ENCODE data around the gene SHOC2. TPM values are rescaled to one million over a fixed set of nuclear protein-coding genes. Genes with fewer than 3 reads are reported as not detected.
A peak's percentile ranks its signal among the peaks of the same experiment; 100 is the strongest.
"Not testable (repeated sequence)": the region's sequence is repeated elsewhere in the genome, so short reads cannot be mapped to it uniquely, and the experiment has no call there.

SHOC2 gene
- total RNA-seq, 1 donor from 2014 or later, result 45.9 TPM

DNA sequence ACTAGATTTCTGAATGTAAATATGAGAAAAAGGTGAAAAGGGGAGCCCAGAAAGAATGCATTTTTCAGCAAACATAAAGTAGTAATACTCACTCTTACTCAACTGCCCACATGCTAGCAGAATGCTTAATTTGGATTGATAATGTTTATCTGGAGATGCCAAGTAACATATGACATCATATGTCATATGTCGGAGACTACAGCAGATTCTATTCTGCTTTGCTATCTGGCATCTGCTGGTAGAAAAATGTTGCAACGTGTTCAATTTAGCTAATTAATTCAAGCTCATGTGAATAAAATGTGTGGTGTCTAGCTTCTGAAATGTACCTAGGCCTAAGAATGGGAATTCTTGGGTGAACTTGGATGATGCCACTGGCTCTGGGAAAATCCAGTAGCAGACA lies 5.0 kb upstream of the SHOC2 start:
- Mint-ChIP-seq H3K27ac (no peak overlapping the region), H3K27me3 (no peaks in the 10 kb centered on the region), H3K4me3 (ENCODE audit: low read depth) (no peak overlapping the region), H3K9me3 (ENCODE audit: low read depth) (no peaks in the 10 kb centered on the region), H3K4me1 (ENCODE audit: low read depth) (peaks cover 8% of the 10 kb centered on the region), H3K36me3 (ENCODE audit: insufficient read depth) (peaks cover 1% of the 10 kb centered on the region)
- no peak for DNase-seq (ENCODE audit: low spot score, unreplicated experiment)
- TF ChIP-seq, protein P1, sequence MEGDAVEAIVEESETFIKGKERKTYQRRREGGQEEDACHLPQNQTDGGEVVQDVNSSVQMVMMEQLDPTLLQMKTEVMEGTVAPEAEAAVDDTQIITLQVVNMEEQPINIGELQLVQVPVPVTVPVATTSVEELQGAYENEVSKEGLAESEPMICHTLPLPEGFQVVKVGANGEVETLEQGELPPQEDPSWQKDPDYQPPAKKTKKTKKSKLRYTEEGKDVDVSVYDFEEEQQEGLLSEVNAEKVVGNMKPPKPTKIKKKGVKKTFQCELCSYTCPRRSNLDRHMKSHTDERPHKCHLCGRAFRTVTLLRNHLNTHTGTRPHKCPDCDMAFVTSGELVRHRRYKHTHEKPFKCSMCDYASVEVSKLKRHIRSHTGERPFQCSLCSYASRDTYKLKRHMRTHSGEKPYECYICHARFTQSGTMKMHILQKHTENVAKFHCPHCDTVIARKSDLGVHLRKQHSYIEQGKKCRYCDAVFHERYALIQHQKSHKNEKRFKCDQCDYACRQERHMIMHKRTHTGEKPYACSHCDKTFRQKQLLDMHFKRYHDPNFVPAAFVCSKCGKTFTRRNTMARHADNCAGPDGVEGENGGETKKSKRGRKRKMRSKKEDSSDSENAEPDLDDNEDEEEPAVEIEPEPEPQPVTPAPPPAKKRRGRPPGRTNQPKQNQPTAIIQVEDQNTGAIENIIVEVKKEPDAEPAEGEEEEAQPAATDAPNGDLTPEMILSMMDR (IDR thresholded peaks at IDR 0.05; ENCODE audit: unreplicated experiment), result no peak

DNA sequence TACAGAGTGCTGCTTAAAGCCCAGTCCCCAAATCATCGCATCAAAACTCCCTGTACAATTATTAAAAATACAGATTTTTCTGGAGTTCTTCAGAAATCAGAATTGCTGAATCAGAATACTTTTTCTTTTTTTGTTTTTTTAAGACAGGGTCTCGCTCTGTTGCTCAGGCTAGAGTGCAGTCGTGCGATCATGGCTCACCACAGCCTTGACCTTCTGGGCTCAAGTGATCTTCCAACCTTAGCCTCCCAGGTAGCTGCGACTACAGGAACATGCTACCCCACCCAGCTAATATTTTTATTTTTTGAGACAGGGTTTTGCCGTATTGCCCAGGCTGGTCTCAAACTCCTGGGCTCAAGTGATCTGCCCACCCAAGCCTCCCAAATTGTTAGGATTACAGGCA lies 4.4 kb upstream of the SHOC2 start:
- H3K27me3 Mint-ChIP-seq, result no peaks in the 10 kb centered on the region
- TF ChIP-seq, protein P1 (IDR thresholded peaks at IDR 0.05; ENCODE audit: unreplicated experiment), result no peak
- no peak overlapping the region for H3K27ac Mint-ChIP-seq
- no peak overlapping the region for H3K4me3 Mint-ChIP-seq (ENCODE audit: low read depth)
- H3K9me3 Mint-ChIP-seq (ENCODE audit: low read depth), result no peaks in the 10 kb centered on the region
- H3K4me1 Mint-ChIP-seq (ENCODE audit: low read depth), result peaks cover 8% of the 10 kb centered on the region
- DNase-seq (ENCODE audit: low spot score, unreplicated experiment), result no peak
- H3K36me3 Mint-ChIP-seq (ENCODE audit: insufficient read depth), result peaks cover 1% of the 10 kb centered on the region

DNA sequence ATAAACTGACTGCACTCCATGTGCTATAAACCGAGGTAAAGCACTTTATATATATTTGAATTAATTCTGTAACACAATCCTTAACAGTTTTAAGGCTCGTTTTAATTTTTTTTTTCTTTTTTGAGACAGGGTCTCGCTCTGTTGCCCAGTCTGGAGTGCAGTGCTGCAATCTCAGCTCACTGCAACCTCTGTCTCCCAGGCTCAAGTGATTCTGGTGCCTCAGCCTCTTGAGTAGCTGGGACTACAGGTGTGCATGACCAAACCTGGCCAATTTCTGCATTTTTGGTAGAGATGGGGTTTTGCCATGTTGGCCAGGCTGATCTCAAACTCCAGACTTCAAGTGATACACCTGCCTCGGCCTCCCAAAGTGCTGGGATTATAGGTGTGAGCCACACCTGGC lies 3.8 kb upstream of the SHOC2 start:
- DNase-seq (ENCODE audit: low spot score, unreplicated experiment); H3K27ac Mint-ChIP-seq; H3K9me3 Mint-ChIP-seq (ENCODE audit: low read depth); H3K36me3 Mint-ChIP-seq (ENCODE audit: insufficient read depth); H3K27me3 Mint-ChIP-seq; H3K4me3 Mint-ChIP-seq (ENCODE audit: low read depth); H3K4me1 Mint-ChIP-seq (ENCODE audit: low read depth): not testable (repeated sequence)

DNA sequence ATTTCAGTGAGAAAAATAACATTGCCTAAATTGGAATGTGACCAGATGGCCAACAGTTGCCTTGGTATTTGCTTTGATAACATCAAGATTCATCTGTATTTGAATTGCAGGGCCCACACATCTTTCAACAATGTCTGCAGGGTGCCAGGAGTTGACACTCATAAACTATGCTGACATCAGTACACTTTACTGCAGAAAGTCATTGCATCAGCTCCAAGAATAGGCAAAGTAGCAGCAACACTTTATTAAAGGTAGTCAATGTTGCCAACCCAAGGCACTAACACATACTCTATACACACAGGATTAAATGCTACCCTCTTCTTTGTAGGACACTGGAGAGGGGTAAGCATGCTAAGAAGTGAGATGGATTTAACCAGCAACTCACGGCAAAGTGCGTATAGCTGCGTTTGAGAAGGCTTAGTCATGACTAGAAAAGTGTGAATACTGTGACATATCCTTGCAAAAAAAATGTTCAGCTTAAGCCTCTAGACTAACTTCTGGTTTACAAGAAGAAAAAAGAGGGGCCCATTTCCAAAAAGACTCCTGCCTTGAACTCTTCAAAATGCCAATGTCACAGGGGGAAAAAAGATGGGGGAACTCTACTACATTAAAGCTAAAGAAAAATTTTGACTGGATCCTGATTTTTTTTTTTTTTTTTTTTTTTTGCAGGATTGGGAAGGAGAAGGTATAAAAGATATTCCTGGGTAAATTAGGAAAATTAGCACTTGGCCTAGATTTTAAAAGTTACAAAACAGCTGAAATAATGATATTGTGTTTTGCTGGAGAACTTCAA lies 2.7 kb upstream of the SHOC2 start:
- no peak for DNase-seq (ENCODE audit: low spot score, unreplicated experiment)
- H3K27me3 Mint-ChIP-seq, result no peaks in the 10 kb centered on the region
- H3K36me3 Mint-ChIP-seq (ENCODE audit: insufficient read depth), result peaks cover 1% of the 10 kb centered on the region
- TF ChIP-seq, protein P1 (IDR thresholded peaks at IDR 0.05; ENCODE audit: unreplicated experiment), result no peak
- H3K27ac Mint-ChIP-seq, result no peak overlapping the region
- no peaks in the 10 kb centered on the region for H3K9me3 Mint-ChIP-seq (ENCODE audit: low read depth)
- H3K4me1 Mint-ChIP-seq (ENCODE audit: low read depth), result peaks cover 12% of the 10 kb centered on the region
- H3K4me3 Mint-ChIP-seq (ENCODE audit: low read depth), result peak overlapping the region; percentile 52

DNA sequence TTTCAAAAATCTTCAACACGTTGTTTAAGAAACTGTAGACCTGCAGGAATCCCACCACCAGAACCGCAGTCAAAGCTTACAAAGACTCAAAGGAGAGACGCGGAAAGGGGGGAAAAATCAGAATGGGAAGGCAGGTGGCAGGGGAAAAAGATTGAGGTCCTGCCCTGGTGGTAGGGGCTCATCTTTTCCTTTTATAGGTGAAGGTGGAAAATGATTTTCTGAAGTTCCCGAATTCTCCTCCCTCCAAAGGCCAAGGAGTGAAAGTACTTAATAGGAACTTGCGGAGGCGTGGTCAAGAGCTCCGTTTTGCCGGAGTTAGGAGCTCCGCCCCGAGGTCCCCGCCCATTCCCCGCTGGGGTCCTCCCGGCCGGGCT lies 1.1 kb upstream of the SHOC2 start:
- H3K4me3 Mint-ChIP-seq (ENCODE audit: low read depth), result peak overlapping the region; percentile 84
- peak; percentile 91 for DNase-seq (ENCODE audit: low spot score, unreplicated experiment)
- H3K27me3 Mint-ChIP-seq, result no peaks in the 10 kb centered on the region
- TF ChIP-seq, protein P1 (IDR thresholded peaks at IDR 0.05; ENCODE audit: unreplicated experiment), result peak; percentile 6
- H3K4me1 Mint-ChIP-seq (ENCODE audit: low read depth), result peaks cover 14% of the 10 kb centered on the region
- H3K9me3 Mint-ChIP-seq (ENCODE audit: low read depth), result no peaks in the 10 kb centered on the region
- peaks cover 1% of the 10 kb centered on the region for H3K36me3 Mint-ChIP-seq (ENCODE audit: insufficient read depth)
- H3K27ac Mint-ChIP-seq, result peak overlapping the region; percentile 99

Measured in progenitor cell of endocrine pancreas (in vitro differentiated cells).